HEK293 (cell line): ENCODE results near the gene RALY.

Source experiments
- GLIS2 ChIP-seq: fragments of 450-650 bp; formaldehyde crosslinking; IDR thresholded peaks from 2 replicates; pipeline ENCODE4 v1.5.1; 2016; ENCODE audit warnings: missing biosample characterization, missing genetic modification characterization
- SETDB1 ChIP-seq: IDR thresholded peaks from one replicate; pipeline ENCODE4 v1.6.1; 2017; ENCODE audit warnings: mild to moderate bottlenecking, low read length, moderate library complexity, mixed read lengths; ENCODE audit not compliant: insufficient read length
- TCF7L2 ChIP-seq: IDR thresholded peaks from 2 replicates; pipeline ENCODE4 v1.6.1; 2011; ENCODE audit warnings: low read depth, mild to moderate bottlenecking, inconsistent platforms, low read length, moderate library complexity, borderline replicate concordance
- ZNF10 ChIP-seq: fragments of 450-650 bp; formaldehyde crosslinking; IDR thresholded peaks from 2 replicates; pipeline ENCODE4 v1.5.1; 2017; ENCODE audit warnings: missing biosample characterization, missing genetic modification characterization
- ZNF169 ChIP-seq: fragments of 450-650 bp; formaldehyde crosslinking; IDR thresholded peaks from 2 replicates; pipeline ENCODE4 v1.5.1; 2016; ENCODE audit warnings: missing biosample characterization, missing genetic modification characterization
- ZNF274 ChIP-seq, 2 experiments: fragments of 200-500 bp in 1 of 2; fragments of 450-650 bp in 1 of 2; sonication (Bioruptor generic) in 1 of 2; formaldehyde crosslinking in 1 of 2; IDR thresholded peaks; 2 replicates each; pipeline versions ENCODE4 v1.5.1 to v1.6.1; 2014 to 2016; ENCODE audit warnings: borderline replicate concordance in 1 of 2, inconsistent platforms in 1 of 2, low read length in 1 of 2, missing biosample characterization in 1 of 2, missing genetic modification characterization in 1 of 2
- ZNF366 ChIP-seq: fragments of 450-650 bp; formaldehyde crosslinking; conservative IDR thresholded peaks from 2 replicates; pipeline ENCODE4 v1.5.1; 2016; ENCODE audit warnings: missing biosample characterization, missing genetic modification characterization
- ZNF624 ChIP-seq: fragments of 450-650 bp; formaldehyde crosslinking; IDR thresholded peaks from 2 replicates; pipeline ENCODE4 v1.5.1; 2017; ENCODE audit warnings: missing biosample characterization, missing genetic modification characterization
- ZNF654 ChIP-seq: fragments of 450-650 bp; formaldehyde crosslinking; IDR thresholded peaks from 2 replicates; pipeline ENCODE4 v1.5.1; 2016; ENCODE audit warnings: low read depth, missing biosample characterization, missing genetic modification characterization
- ZNF670 ChIP-seq: fragments of 450-650 bp; formaldehyde crosslinking; IDR thresholded peaks from 2 replicates; pipeline ENCODE4 v1.5.1; 2016; ENCODE audit warnings: missing biosample characterization, missing genetic modification characterization, low read depth
- ZNF768 ChIP-seq: fragments of 450-650 bp; formaldehyde crosslinking; IDR thresholded peaks from 2 replicates; pipeline ENCODE4 v1.5.1; 2018; ENCODE audit warnings: missing biosample characterization, mild to moderate bottlenecking, missing genetic modification characterization
- ZSCAN16 ChIP-seq: fragments of 450-650 bp; formaldehyde crosslinking; IDR thresholded peaks from 2 replicates; pipeline ENCODE4 v1.5.1; 2016; ENCODE audit warnings: missing biosample characterization, missing genetic modification characterization
- TF ChIP-seq, protein P1 (sequence below): fragments of 450-650 bp; formaldehyde crosslinking; IDR thresholded peaks from 2 replicates; pipeline ENCODE4 v1.5.1; 2016; ENCODE audit warnings: missing biosample characterization, missing genetic modification characterization

DNA sequence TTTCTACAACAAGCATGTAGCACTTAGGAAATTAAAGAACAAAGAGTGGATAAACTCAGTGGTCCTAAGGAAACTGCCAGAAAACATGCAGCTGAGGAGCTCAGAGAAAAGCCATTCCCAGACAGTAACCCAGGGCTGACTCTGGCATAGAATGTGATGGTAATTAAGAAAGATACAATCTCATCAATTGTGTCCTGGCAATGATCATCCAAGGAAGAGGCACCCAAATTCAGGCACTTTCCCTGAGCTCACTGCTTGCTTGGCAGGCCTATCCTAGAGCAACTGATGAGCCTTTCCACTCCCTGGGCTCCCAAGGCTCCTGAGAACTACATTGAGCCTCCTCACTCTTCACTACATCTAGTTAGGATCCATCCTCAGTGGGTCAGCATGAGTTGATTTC is 102.1 kb downstream of the RALY start:
- TF ChIP-seq, protein P1, sequence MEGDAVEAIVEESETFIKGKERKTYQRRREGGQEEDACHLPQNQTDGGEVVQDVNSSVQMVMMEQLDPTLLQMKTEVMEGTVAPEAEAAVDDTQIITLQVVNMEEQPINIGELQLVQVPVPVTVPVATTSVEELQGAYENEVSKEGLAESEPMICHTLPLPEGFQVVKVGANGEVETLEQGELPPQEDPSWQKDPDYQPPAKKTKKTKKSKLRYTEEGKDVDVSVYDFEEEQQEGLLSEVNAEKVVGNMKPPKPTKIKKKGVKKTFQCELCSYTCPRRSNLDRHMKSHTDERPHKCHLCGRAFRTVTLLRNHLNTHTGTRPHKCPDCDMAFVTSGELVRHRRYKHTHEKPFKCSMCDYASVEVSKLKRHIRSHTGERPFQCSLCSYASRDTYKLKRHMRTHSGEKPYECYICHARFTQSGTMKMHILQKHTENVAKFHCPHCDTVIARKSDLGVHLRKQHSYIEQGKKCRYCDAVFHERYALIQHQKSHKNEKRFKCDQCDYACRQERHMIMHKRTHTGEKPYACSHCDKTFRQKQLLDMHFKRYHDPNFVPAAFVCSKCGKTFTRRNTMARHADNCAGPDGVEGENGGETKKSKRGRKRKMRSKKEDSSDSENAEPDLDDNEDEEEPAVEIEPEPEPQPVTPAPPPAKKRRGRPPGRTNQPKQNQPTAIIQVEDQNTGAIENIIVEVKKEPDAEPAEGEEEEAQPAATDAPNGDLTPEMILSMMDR: no peak
- no peak for TF ChIP-seq ZNF670 (tag by site-specific recombination)
- TF ChIP-seq GLIS2: no peak
- no peak for TF ChIP-seq ZNF274 (IDR thresholded peaks at IDR 0.05; ENCODE audit: low read length)
- no peak for TF ChIP-seq ZNF274 (tag by site-specific recombination; IDR thresholded peaks at IDR 0.05; ENCODE audit: borderline replicate concordance)
- TF ChIP-seq ZSCAN16 (tag by site-specific recombination): no peak
- no peak for TF ChIP-seq ZNF768
- TF ChIP-seq ZNF624 (tag by site-specific recombination): no peak
- TF ChIP-seq ZNF169 (tag by site-specific recombination): no peak
- TF ChIP-seq ZNF654 (tag by site-specific recombination): no peak
- no peak for TF ChIP-seq ZNF366 (tag by site-specific recombination)
- no peak for TF ChIP-seq SETDB1
- TF ChIP-seq TCF7L2: no peak
- TF ChIP-seq ZNF10 (tag by site-specific recombination): no peak
